Esophagus muscularis mucosa (tissue), 4 donors: ENCODE results near the gene UBA5. TPM values are rescaled to one million over a fixed set of nuclear protein-coding genes. Genes with fewer than 3 reads are reported as not detected.

ENCODE experiments used
- DNase-seq: peaks from one replicate; pipeline ENCODE4 v3.0.0-alpha.2; 2017; ENCODE audit errors: extremely low spot score
- H3K27ac ChIP-seq, 4 donors: fragments of 200-600 bp; sonication (generic); replicated peaks in 1 of 4; 1 replicate in 3 of 4; 2 replicates in 1 of 4; pipeline ENCODE4 v1.5.1; 2016 to 2019; ENCODE audit warnings: mild to moderate bottlenecking in 1 of 4
- H3K27me3 ChIP-seq, 4 donors: fragments of 200-600 bp; sonication (generic); one replicate each; pipeline versions ENCODE4 v1.5.1 to v1.6.0; 2016 to 2019
- H3K36me3 ChIP-seq, 4 donors: fragments of 200-600 bp; sonication (generic); one replicate each; pipeline ENCODE4 v1.5.1; 2016 to 2019
- H3K4me1 ChIP-seq, 4 donors: fragments of 200-600 bp; sonication (generic); one replicate each; pipeline ENCODE4 v1.5.1; 2016 to 2019
- H3K4me3 ChIP-seq, 4 donors: fragments of 200-600 bp; sonication (generic); 1 replicate in 2 of 4; 2 replicates in 2 of 4; pipeline ENCODE4 v1.5.1; 2016 to 2019; ENCODE audit warnings: mild to moderate bottlenecking in 4 of 4, moderate library complexity in 1 of 4
- H3K9me3 ChIP-seq, 4 donors: fragments of 200-600 bp; sonication (generic); 1 replicate in 3 of 4; 2 replicates in 1 of 4; pipeline ENCODE4 v1.5.1; 2016 to 2019
- CTCF ChIP-seq, 3 experiments: fragments of 200-600 bp in 2 of 3; fragments of 450-650 bp in 1 of 3; sonication (generic) in 2 of 3; IDR thresholded peaks; one replicate each; pipeline ENCODE4 v1.5.1; 2017 to 2019; ENCODE audit warnings: antibody characterized with exemption in 3 of 3, mild to moderate bottlenecking in 2 of 3, moderate library complexity in 1 of 3
- EP300 ChIP-seq: sonication (generic); formaldehyde crosslinking; IDR thresholded peaks from one replicate; pipeline ENCODE4 v1.6.1; 2017; ENCODE audit warnings: antibody characterized with exemption
- POLR2A ChIP-seq: fragments of 450-650 bp; IDR thresholded peaks from one replicate; pipeline ENCODE4 v1.6.1; 2017; ENCODE audit warnings: antibody characterized with exemption, moderate library complexity, mild to moderate bottlenecking, low read depth
- POLR2AphosphoS5 ChIP-seq, 2 donors: sonication (generic); formaldehyde crosslinking; IDR thresholded peaks; one replicate each; pipeline ENCODE4 v1.6.1; 2017; ENCODE audit warnings: antibody characterized with exemption in 2 of 2
- WGBS: methylation state at CpG from one replicate; pipeline ENCODE4 v1.1.5; 2018; 5-methylcytosine and 5-hydroxymethylcytosine counted together
- intact Hi-C: fragments of 100-400 bp; cut with DNase I; formaldehyde crosslinking; loops from one replicate; pipeline ENCODE4 v1.15.1; 2023
- total RNA-seq, 4 donors: library from RNA; depleted of rRNA; stranded (reverse); fragments of >200 nt; gene quantifications; one replicate each; pipeline versions ENCODE4 v1.1.0 to v1.2.1, GENCODE V29; 2016

UBA5 gene
- total RNA-seq, 4 donors from 2014 or later: 23.7 to 42.2 (median 31.7) TPM

GRCh38 chr3:132713977-132714727 is 54.0 kb downstream of the UBA5 start:
- intact Hi-C loops: no loop called here
- WGBS: 88% methylated on average over 5 of the region's 5 CpGs
- no peak for DNase-seq
- Histone ChIP-seq H3K27ac (no peak overlapping the region), H3K9me3 (no peaks in the 10 kb centered on the region), H3K36me3 (peaks cover 25 to 82% (median 49%) of the 10 kb centered on the region in 4 donors), H3K4me1 (peaks cover 0 to 17% (median 11%) of the 10 kb centered on the region in 4 donors), H3K27me3 (no peaks in the 10 kb centered on the region), H3K4me3 (no peak overlapping the region)
- no peak for TF ChIP-seq POLR2A
- TF ChIP-seq EP300: no peak
- TF ChIP-seq POLR2AphosphoS5 (IDR thresholded peaks at IDR 0.05): no peak
- TF ChIP-seq CTCF (IDR thresholded peaks at IDR 0.05): no peak

DNA sequence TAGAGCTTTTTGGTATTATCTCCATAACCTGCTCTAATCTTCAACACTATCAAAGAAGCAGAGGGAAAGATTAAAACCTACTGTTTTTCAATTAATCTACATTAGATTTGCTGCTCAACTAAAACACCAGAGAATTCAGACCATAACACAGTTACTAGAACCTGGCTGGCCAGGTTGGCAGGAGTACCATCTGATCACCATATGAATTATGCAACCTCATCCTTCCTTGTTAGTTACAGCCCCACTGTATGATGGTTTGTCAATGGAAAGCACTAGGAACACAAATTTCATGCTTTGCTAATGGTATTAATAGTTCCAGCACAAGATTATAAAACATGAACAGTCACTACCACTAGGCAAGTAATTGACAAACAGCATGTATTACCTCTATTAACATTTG is 56.2 kb downstream of the UBA5 start:
- Histone ChIP-seq H3K27me3 (no peaks in the 10 kb centered on the region), H3K4me1 (peaks cover 18 to 40% (median 33%) of the 10 kb centered on the region in 4 donors), H3K36me3 (peaks cover 14 to 61% (median 30%) of the 10 kb centered on the region in 4 donors), H3K4me3 (no peak overlapping the region), H3K27ac (no peak overlapping the region), H3K9me3 (no peaks in the 10 kb centered on the region)
- DNase-seq: no peak
- intact Hi-C loops: no loop called here
- TF ChIP-seq CTCF (IDR thresholded peaks at IDR 0.05) (no peak), POLR2AphosphoS5 (IDR thresholded peaks at IDR 0.05) (no peak), EP300 (no peak), POLR2A (no peak)

GRCh38 chr3:132720228-132720627 is 60.1 kb downstream of the UBA5 start:
- H3K27ac ChIP-seq: no peak overlapping the region
- H3K4me1 ChIP-seq: peaks cover 24 to 49% (median 45%) of the 10 kb centered on the region in 4 donors
- WGBS: 81% methylated on average over 6 of the region's 6 CpGs
- no peaks in the 10 kb centered on the region for H3K9me3 ChIP-seq
- no peak for DNase-seq
- intact Hi-C loops: loop anchor here (5.0 to 10.0 kb wide), 3 partner anchors 58 to 1085 kb away; partner anchors contain the start of genes CDV3, SRPRB and UBA5
- H3K27me3 ChIP-seq: no peaks in the 10 kb centered on the region
- peak overlapping the region; percentile 76 to 99 (median 93) for H3K4me3 ChIP-seq
- peaks cover 5 to 32% (median 17%) of the 10 kb centered on the region in 4 donors for H3K36me3 ChIP-seq
- no peak for TF ChIP-seq CTCF (IDR thresholded peaks at IDR 0.05)
- no peak for TF ChIP-seq POLR2A
- TF ChIP-seq EP300: no peak
- TF ChIP-seq POLR2AphosphoS5 (IDR thresholded peaks at IDR 0.05): no peak

- no peak for DNase-seq
- Histone ChIP-seq H3K4me3 (peak overlapping the region; percentile 76 to 99 (median 93)), H3K9me3 (no peaks in the 10 kb centered on the region), H3K27me3 (no peaks in the 10 kb centered on the region), H3K36me3 (peaks cover 5 to 20% (median 13%) of the 10 kb centered on the region in 4 donors), H3K27ac (peak overlapping the region; percentile 92 to 99 (median 98)), H3K4me1 (peaks cover 24 to 51% (median 49%) of the 10 kb centered on the region in 4 donors)
- TF ChIP-seq CTCF (IDR thresholded peaks at IDR 0.05): peak; percentile 14 to 67 (median 37)
- TF ChIP-seq POLR2AphosphoS5 (IDR thresholded peaks at IDR 0.05): no peak
- 5% methylated on average over 38 of the region's 47 CpGs for WGBS
- intact Hi-C loops: loop anchor here (5.0 to 10.0 kb wide), 3 partner anchors 59 to 1083 kb away; partner anchors contain the start of genes CDV3, SRPRB and UBA5
Measured at GRCh38 chr3:132721479-132722164, 61.5 kb downstream of the UBA5 start.
